Fibroblast of skin of left quadriceps (primary cell): ENCODE results near the gene CHD6.

Experiments
- DNase-seq, 2 experiments: peaks; one replicate each; pipeline ENCODE4 v3.0.0-alpha.2; 2013; ENCODE audit warnings: low read depth in 2 of 2

CHD6 gene

DNA sequence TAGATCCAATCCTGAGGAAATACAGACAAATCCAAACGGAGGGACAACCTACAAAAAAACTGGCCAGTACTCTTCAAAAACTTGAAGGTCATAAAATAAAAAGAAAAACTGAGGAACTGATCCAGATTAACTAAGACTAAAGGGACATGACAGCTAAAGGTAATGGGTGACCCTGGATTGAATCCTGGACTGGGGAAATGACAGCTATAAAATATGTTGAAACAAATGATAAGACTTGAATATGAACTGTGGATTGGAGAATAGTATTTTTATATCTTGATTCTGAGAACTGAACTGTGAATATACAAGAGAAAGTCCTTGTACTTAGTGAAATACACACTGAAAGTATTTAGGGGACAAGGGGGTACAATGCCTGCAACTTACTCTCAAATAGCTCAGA, 154.6 kb downstream of the CHD6 start:
- DNase-seq = no peak

GRCh38 chr20:41462372-41463161, 155.6 kb downstream of the CHD6 start:
- DNase-seq = no peak

DNA sequence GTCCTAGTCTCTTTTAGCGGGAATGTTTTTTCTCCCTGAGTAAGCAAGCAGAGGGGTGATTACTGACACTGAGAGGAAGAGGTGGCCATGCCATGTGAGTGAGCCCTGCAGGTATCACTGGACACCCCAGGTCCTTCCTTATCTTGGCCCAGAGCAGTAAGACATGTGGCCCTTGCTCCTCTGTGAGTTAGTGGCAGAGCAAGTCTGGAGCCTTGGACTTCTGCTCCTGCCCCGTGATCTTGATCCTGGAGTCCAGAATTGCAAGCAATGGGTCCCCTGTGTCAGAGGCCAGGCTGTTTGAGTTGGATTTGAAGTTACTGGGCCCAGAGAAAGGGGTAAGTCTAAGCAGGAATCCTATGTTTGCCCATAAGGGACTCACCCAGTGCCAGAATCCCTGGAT, 159.4 kb downstream of the CHD6 start:
- no peak for DNase-seq

GRCh38 chr20:41457173-41457857, 160.9 kb downstream of the CHD6 start:
- DNase-seq = no peak

GRCh38 chr20:41456351-41456750, 161.8 kb downstream of the CHD6 start:
- DNase-seq = peak; percentile 79

GRCh38 chr20:41454250-41454649, 163.9 kb downstream of the CHD6 start:
- DNase-seq = no peak

- DNase-seq = no peak
These were observed 164.9 kb downstream of the CHD6 start for GRCh38 chr20:41453010-41453950.

DNA sequence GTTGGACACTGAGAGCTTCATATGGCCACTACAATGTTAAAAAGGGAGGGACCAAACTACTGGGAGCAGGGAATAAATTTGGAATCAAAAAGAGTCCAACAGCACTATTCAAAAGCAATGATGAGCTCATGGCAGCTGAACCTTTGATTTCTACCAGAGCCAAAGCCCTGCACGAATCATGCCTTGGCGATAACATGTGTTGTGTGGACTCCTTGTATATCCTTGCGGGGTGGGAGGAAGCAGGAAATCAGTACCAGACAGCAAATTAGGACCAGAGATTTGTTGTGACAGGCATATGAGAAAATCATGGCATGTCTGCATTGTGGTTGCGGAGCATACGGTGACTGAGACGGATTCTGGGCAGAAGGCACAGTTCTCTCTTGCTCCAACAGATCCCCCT, 166.0 kb downstream of the CHD6 start:
- no peak for DNase-seq

GRCh38 chr20:41447006-41447405, 171.2 kb downstream of the CHD6 start:
- no peak for DNase-seq

DNA sequence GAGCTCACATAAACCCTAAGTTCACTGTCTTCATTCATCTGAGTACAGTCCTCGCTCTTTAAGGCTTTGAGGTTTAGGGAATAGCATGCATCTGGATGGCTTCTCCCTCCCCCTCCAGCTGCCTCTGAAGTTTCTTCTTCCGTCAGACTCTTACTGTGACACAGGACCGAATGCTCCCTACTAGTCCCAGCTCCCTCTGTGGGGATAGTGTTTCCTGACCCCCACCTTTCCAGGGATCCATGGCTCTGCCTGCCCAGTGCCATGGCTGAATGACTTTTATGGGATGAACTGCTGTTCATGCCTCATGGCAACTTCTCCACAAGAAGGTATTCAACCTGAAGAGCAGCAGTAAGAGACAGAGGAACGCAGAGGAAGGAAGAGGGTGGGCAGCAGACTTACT, 171.7 kb downstream of the CHD6 start:
- no peak for DNase-seq

- DNase-seq = no peak
These were observed 173.4 kb downstream of the CHD6 start for GRCh38 chr20:41444821-41445220.

DNA sequence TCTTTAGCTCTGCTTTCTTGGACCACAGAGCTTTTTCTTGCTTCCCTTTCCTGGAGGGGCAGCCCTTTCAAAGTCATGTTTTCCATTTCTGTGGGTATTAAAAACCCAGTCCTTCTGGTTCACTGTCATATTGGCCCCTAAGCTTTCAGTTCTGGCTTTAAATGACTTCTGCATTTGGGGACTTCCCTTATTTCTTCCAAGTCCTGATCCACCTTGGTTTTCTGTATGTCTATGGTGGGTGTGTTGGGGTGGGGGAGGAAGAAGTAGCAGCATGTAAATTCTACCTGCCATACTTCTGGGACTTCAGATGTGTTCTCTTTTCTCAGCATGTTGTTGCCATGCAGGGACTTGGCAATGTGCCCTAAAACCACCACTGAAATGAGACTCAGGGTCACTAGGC, 174.5 kb downstream of the CHD6 start:
- no peak for DNase-seq

GRCh38 chr20:41440882-41441281, 177.3 kb downstream of the CHD6 start:
- no peak for DNase-seq

DNA sequence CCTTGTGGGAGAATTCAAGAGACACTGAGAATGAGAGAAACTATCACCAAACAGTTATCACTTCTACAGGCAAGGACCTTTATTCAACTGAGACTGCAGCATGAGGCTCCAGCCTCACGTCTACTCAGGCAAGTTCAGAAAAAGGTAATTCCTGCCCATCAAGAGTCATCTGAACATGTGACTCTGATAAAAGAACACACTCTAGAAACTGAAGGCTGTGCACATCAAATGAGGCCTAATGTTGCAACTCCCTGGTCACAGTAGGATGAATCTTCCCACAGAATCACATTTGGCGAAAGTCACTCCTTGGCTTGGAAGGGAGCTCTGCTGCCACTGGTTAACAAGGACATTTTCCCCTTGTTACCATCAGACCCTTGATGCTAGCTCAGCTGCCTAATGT, 180.3 kb downstream of the CHD6 start:
- no peak for DNase-seq

GRCh38 chr20:41436679-41437078, 181.5 kb downstream of the CHD6 start:
- DNase-seq = peak; percentile 74 to 79

GRCh38 chr20:41433203-41433602, 185.0 kb downstream of the CHD6 start:
- no peak for DNase-seq

DNA sequence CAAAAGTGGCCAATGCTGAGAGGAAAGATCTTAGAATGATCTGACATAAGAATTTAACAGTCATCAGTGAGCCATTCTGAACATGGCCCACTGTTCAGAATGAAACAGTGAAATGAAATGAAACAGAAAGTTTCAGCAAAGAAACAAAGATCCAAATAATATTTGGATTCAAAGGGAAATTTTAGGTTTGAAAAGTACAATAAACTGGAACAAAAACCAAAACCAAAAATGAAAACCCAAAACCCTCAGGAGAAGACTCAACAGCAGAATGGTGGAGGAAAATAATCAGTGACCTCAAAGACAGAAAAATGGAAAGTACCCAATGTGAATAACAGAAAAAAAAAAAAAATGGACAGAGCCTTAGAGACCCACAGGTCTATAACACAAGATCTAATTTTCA, 185.4 kb downstream of the CHD6 start:
- DNase-seq = no peak

DNA sequence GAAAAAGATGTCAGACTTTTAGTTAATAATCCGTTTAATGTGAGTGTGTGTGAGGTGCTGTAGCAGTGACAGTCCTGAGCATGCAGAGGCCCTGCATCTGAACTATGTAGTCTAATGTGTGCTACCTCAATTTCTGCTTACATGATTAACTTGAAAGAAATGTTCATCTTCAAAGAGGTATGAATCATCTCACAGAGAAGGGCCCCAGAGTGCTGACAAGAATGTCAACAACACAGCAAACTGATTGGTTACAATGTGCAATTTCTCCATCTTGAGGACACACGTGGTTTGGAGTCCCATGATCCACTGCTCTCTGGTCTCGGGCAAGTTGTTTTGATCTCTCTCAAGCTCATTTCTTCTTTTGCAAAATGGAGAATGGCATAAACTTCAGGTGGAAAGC, 189.9 kb downstream of the CHD6 start:
- no peak for DNase-seq

DNA sequence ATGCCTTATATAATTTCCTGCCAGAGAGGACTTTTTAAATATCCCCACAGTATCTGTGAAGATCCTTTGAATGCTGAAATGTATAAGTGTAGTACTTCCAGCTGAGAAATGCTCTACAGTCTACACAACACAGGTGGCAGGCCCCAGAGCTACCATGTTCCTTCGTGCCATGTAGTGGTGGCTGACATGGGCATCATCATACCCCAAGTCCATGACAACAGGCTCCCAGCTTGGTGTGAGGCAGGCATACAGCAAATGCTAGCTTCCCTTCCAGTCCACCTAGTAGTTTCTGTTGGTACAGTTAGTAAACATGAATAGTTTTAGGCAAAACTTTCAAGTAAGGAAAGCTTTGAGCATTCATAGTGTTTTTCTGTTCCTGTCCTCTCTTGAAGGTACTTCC, 190.3 kb downstream of the CHD6 start:
- no peak for DNase-seq

DNA sequence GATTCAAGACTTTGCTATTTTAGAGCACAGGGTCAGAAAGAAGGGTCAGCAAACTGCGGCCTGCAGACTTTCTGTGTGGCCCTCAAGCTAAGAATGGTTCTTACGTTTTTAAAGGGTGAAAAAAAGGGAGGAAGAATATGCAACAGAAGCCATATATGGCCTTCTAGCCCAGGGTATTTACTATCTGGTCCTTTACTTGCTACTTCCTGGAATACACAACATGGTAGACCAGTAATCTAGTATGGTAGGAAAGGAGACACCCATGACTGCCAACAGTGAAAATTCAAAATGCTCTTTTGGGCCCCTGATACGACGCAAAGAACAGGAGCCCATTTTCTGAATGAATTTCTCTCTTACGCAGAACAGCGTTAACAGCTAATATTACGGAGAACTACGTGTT, 191.2 kb downstream of the CHD6 start:
- no peak for DNase-seq

- DNase-seq = no peak
These were observed 191.9 kb downstream of the CHD6 start for GRCh38 chr20:41426086-41426830.
